PC-9 (cell line): ENCODE results near the gene SOCS6. TPM values are rescaled to one million over a fixed set of nuclear protein-coding genes. Genes with fewer than 3 reads are reported as not detected.
"Not testable (repeated sequence)": the region's sequence is repeated elsewhere in the genome, so short reads cannot be mapped to it uniquely, and the experiment has no call there.

Source experiments
- BruUV-seq: library from RNA; stranded (reverse); fragments of 400-500 nt; replicated peaks from 2 replicates; lab custom pipeline; 2021; lab: Mats Ljungman, UMichigan
- CTCF ChIA-PET: fragments of 300-600 bp; sonication (Branson Sonifier 250); formaldehyde crosslinking; loops from one replicate; lab custom pipeline; 2022; ENCODE audit warnings: antibody characterized with exemption; lab: Charles Lee
- POLR2A ChIA-PET: fragments of 300-600 bp; sonication (Branson Sonifier 250); formaldehyde crosslinking; loops from one replicate; lab custom pipeline; 2022; ENCODE audit warnings: antibody characterized with exemption; ENCODE audit not compliant: unreplicated experiment; lab: Charles Lee
- DNase-seq, 2 experiments: peaks; one replicate each; pipeline versions ENCODE4 v3.0.0 to v3.0.0-alpha.2; 2015 to 2022; ENCODE audit warnings: mixed read lengths in 1 of 2
- H2AFZ ChIP-seq: fragments of 200-600 bp; sonication (generic); 2 replicates; pipeline ENCODE4 v1.8.1; 2017; ENCODE audit warnings: antibody characterized with exemption
- H3F3A ChIP-seq: fragments of 200-600 bp; sonication (generic); 2 replicates; pipeline ENCODE4 v1.8.1; 2017; ENCODE audit warnings: antibody characterized with exemption, mild to moderate bottlenecking, low read depth; ENCODE audit not compliant: insufficient read depth
- H3K27ac ChIP-seq: fragments of 200-600 bp; sonication (generic); 2 replicates; pipeline ENCODE4 v1.6.1; 2016; ENCODE audit warnings: mixed run types
- H3K27me3 ChIP-seq: fragments of 200-600 bp; sonication (generic); 2 replicates; pipeline ENCODE4 v1.6.1; 2016; ENCODE audit warnings: low read depth, mixed run types; ENCODE audit not compliant: insufficient read depth
- H3K36me3 ChIP-seq: fragments of 200-600 bp; sonication (generic); 2 replicates; pipeline ENCODE4 v1.6.1; 2016; ENCODE audit warnings: low read depth, mixed run types
- H3K4me1 ChIP-seq: fragments of 200-600 bp; sonication (generic); replicated peaks from 2 replicates; pipeline ENCODE4 v1.6.1; 2016; ENCODE audit warnings: mixed run types; ENCODE audit not compliant: insufficient read depth
- H3K4me2 ChIP-seq: fragments of 200-600 bp; sonication (generic); 2 replicates; pipeline ENCODE4 v1.6.1; 2017; ENCODE audit warnings: mixed run types
- H3K4me3 ChIP-seq: fragments of 200-600 bp; sonication (generic); 2 replicates; pipeline ENCODE4 v1.6.1; 2016; ENCODE audit warnings: mixed run types
- H3K79me2 ChIP-seq: fragments of 200-600 bp; sonication (generic); 2 replicates; pipeline ENCODE4 v1.6.1; 2017; ENCODE audit warnings: low read depth, mixed run types
- H3K9me2 ChIP-seq: fragments of 200-600 bp; sonication (generic); 2 replicates; pipeline ENCODE4 v1.8.1; 2017; ENCODE audit warnings: mild to moderate bottlenecking; ENCODE audit not compliant: insufficient read depth
- H3K9me3 ChIP-seq: fragments of 200-600 bp; sonication (generic); 2 replicates; pipeline ENCODE4 v1.8.1; 2016; ENCODE audit warnings: low read depth; ENCODE audit not compliant: insufficient read depth
- H4K20me1 ChIP-seq: fragments of 200-600 bp; sonication (generic); 2 replicates; pipeline ENCODE4 v1.8.1; 2017; ENCODE audit not compliant: insufficient read depth
- EZH2 ChIP-seq: fragments of 200-600 bp; sonication (generic); IDR thresholded peaks from 2 replicates; pipeline ENCODE4 v1.8.0; 2017; ENCODE audit warnings: antibody characterized with exemption, low read depth
- intact Hi-C: fragments of 100-400 bp; cut with micrococcal nuclease; formaldehyde crosslinking; loops from one replicate; pipeline ENCODE4 v1.10.0; 2022; ENCODE audit not compliant: unreplicated experiment
- total RNA-seq: library from RNA; stranded (reverse); gene quantifications from 2 replicates; pipeline ENCODE4 v1.2.3, GENCODE V29; 2021
- TF ChIP-seq, protein P1 (sequence below): fragments of 200-600 bp; sonication (generic); conservative IDR thresholded peaks from 2 replicates; pipeline ENCODE4 v1.6.1; 2017; ENCODE audit warnings: mixed run types, antibody characterized with exemption, mild to moderate bottlenecking, moderate library complexity

SOCS6 gene
- total RNA-seq, 1 experiment from 2014 or later, result 21.0 TPM

DNA sequence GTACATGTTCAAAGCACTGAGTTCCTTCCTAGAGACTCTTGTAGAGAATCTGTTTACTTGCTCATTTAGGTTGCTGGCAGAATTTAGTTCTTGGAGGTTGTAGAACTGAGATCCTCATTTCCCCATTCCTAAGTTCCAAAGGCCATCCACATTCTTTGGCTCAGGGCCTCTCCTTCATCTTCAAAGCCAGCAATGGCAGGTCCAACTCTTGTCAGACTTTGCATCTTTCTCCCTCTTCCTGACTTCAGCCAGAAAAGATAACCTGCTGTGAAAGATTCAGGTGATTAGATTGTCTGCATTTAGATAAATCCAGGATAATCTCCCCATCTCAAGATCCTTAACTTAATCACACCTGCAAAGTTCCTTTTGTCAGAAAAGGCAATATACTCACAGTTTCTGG lies 51.1 kb downstream of the SOCS6 start:
- POLR2A ChIA-PET, result no interaction called here
- Histone ChIP-seq H3F3A (peaks cover 20% of the 10 kb centered on the region; the same call in 1 of the 2 replicates), H3K9me3 (peaks cover 19% of the 10 kb centered on the region; the same call in 1 of the 2 replicates), H3K4me2 (no peak overlapping the region), H2AFZ (no peak overlapping the region), H4K20me1 (no peaks in the 10 kb centered on the region), H3K9me2 (no peaks in the 10 kb centered on the region), H3K4me1 (peaks cover 22% of the 10 kb centered on the region), H3K27ac (no peak overlapping the region), H3K4me3 (no peak overlapping the region), H3K36me3 (peaks cover 40% of the 10 kb centered on the region), H3K79me2 (no peaks in the 10 kb centered on the region; the same call in 1 of the 2 replicates), H3K27me3 (no peaks in the 10 kb centered on the region)
- TF ChIP-seq EZH2, result no peak
- TF ChIP-seq, protein P1, sequence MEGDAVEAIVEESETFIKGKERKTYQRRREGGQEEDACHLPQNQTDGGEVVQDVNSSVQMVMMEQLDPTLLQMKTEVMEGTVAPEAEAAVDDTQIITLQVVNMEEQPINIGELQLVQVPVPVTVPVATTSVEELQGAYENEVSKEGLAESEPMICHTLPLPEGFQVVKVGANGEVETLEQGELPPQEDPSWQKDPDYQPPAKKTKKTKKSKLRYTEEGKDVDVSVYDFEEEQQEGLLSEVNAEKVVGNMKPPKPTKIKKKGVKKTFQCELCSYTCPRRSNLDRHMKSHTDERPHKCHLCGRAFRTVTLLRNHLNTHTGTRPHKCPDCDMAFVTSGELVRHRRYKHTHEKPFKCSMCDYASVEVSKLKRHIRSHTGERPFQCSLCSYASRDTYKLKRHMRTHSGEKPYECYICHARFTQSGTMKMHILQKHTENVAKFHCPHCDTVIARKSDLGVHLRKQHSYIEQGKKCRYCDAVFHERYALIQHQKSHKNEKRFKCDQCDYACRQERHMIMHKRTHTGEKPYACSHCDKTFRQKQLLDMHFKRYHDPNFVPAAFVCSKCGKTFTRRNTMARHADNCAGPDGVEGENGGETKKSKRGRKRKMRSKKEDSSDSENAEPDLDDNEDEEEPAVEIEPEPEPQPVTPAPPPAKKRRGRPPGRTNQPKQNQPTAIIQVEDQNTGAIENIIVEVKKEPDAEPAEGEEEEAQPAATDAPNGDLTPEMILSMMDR, result no peak
- intact Hi-C loops, result no loop called here
- no peak for DNase-seq
- CTCF ChIA-PET, result no interaction called here
- no TSS peak for BruUV-seq

DNA sequence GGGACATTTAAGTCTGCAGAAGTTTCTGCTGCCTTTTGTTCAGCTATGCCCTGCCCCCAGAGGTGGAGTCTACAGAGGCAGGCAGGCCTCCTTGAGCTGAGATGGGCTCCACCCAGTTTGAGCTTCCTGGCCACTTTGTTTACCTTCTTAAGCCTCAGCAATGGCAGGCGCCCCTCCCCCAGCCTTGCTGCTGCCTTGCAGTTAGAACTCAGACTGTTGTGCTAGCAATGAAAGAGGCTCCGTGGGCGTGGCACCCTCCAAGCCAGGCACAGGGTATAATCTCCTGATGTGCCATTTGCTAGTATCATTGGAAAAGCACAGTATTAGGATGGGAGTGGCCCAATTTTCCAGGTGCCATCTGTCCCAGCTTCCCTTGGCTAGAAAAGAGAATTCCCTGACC lies 59.6 kb downstream of the SOCS6 start:
- DNase-seq, H3K4me3 ChIP-seq, H2AFZ ChIP-seq, intact Hi-C loops, H3F3A ChIP-seq, BruUV-seq, H3K27ac ChIP-seq, CTCF ChIA-PET, H3K9me2 ChIP-seq, H3K4me2 ChIP-seq, H4K20me1 ChIP-seq, POLR2A ChIA-PET, H3K27me3 ChIP-seq, H3K79me2 ChIP-seq, H3K4me1 ChIP-seq: not testable (repeated sequence)
- H3K36me3 ChIP-seq, result peaks cover 24% of the 10 kb centered on the region
- peaks cover 13% of the 10 kb centered on the region; the same call in 1 of the 2 replicates for H3K9me3 ChIP-seq

DNA sequence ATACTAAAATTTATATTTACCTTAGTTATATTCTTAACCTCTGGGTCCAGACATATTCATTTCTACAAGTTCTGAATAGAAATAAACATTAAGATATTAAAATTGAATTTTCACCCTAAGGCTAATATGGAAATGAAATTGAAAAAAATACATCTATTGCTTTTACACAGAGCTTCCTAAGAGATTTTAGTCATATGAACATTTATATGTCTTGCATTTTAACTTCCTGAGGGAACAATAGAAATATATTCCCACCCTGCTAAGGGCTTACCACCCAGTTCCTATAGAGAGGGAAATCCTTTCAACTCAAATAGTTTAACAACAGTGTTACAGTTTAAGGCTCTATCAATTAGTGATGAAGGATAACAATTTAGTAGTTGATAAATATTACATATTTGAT lies 60.5 kb downstream of the SOCS6 start:
- no peak overlapping the region for H3K27ac ChIP-seq
- H3K79me2 ChIP-seq, result no peaks in the 10 kb centered on the region
- H3K4me2 ChIP-seq, result no peak overlapping the region
- no peaks in the 10 kb centered on the region for H3K4me1 ChIP-seq
- CTCF ChIA-PET, result no interaction called here
- H3K36me3 ChIP-seq, result peaks cover 29% of the 10 kb centered on the region
- H2AFZ ChIP-seq, result no peak overlapping the region
- no peak for DNase-seq
- H3K27me3 ChIP-seq, result no peaks in the 10 kb centered on the region
- no peak overlapping the region for H3K4me3 ChIP-seq
- no TSS peak for BruUV-seq
- H3F3A ChIP-seq, result no peaks in the 10 kb centered on the region
- intact Hi-C loops, result no loop called here
- H3K9me2 ChIP-seq, result no peaks in the 10 kb centered on the region
- H4K20me1 ChIP-seq, result no peaks in the 10 kb centered on the region
- no peak for TF ChIP-seq EZH2
- TF ChIP-seq, protein P1, result no peak
- POLR2A ChIA-PET, result no interaction called here
- H3K9me3 ChIP-seq, result peaks cover 20% of the 10 kb centered on the region

DNA sequence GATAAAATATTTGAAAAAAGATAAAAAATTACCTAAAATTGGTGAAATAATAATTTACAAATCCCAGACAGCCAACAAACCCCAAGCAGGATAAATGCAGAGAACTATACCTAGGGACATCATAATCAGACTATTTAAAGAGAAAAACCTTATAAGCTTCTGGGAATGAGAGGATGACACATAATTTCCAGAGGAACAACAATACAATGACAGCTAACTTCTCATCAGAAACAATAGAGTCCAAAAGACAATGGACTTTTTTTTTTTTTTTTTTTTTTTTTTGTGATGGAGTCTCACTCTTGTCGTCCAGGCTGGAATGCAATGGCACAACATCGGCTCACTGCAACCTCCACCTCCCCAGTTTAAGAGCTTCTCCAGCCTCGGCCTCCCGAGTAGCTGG lies 65.2 kb downstream of the SOCS6 start:
- H4K20me1 ChIP-seq, result no peaks in the 10 kb centered on the region
- H3K27me3 ChIP-seq, result no peaks in the 10 kb centered on the region
- no peaks in the 10 kb centered on the region for H3K9me2 ChIP-seq
- H2AFZ ChIP-seq, result no peak overlapping the region
- no peaks in the 10 kb centered on the region for H3K79me2 ChIP-seq
- no peak overlapping the region for H3K4me3 ChIP-seq
- no peak overlapping the region for H3K27ac ChIP-seq
- peaks cover 37% of the 10 kb centered on the region for H3F3A ChIP-seq
- H3K9me3 ChIP-seq, result peaks cover 38% of the 10 kb centered on the region
- peaks cover 36% of the 10 kb centered on the region for H3K4me1 ChIP-seq
- no peak overlapping the region for H3K4me2 ChIP-seq
- CTCF ChIA-PET, result no interaction called here
- no TSS peak for BruUV-seq
- no peak for DNase-seq
- TF ChIP-seq EZH2, result no peak
- TF ChIP-seq, protein P1, result no peak
- intact Hi-C loops, result no loop called here
- H3K36me3 ChIP-seq, result peaks cover 35% of the 10 kb centered on the region
- POLR2A ChIA-PET, result no interaction called here
